Endothelial cell of umbilical vein (primary cell): ENCODE measurements around the gene HOXD12.
A peak's percentile ranks its signal among the peaks of the same experiment; 100 is the strongest.

Experiments used
- CTCF ChIP-seq, 2 donors: IDR thresholded peaks; 1 replicate in 1 of 2; 2 replicates in 1 of 2; pipeline ENCODE4 v1.5.1; 2011; ENCODE audit warnings: low read length in 2 of 2, mild to moderate bottlenecking in 2 of 2, moderate library complexity in 2 of 2, control low read depth in 1 of 2, inconsistent platforms in 1 of 2, low read depth in 1 of 2; ENCODE audit not compliant: insufficient read depth in 1 of 2; ENCODE audit errors: extremely low read depth in 1 of 2
- EZH2 ChIP-seq: IDR thresholded peaks from 2 replicates; pipeline ENCODE4 v1.6.1; 2012; ENCODE audit warnings: borderline replicate concordance, low read depth, mild to moderate bottlenecking, moderate library complexity, low read length, inconsistent platforms; ENCODE audit not compliant: severe bottlenecking
- FOS ChIP-seq: IDR thresholded peaks from 2 replicates; pipeline ENCODE4 v1.6.1; 2011; ENCODE audit warnings: mild to moderate bottlenecking, low read length, moderate library complexity, borderline replicate concordance; ENCODE audit not compliant: insufficient read depth
- GATA2 ChIP-seq: IDR thresholded peaks from 2 replicates; pipeline ENCODE4 v1.7.0; 2011; ENCODE audit warnings: low read depth, mild to moderate bottlenecking, moderate library complexity, mixed read lengths, low read length; ENCODE audit not compliant: insufficient read length, insufficient read depth
- JUN ChIP-seq: IDR thresholded peaks from 2 replicates; pipeline ENCODE4 v1.6.1; 2011; ENCODE audit warnings: borderline replicate concordance, low read depth; ENCODE audit not compliant: insufficient read length, insufficient read depth
- MAX ChIP-seq: IDR thresholded peaks from 2 replicates; pipeline ENCODE4 v1.6.1; 2011; ENCODE audit not compliant: insufficient read depth, insufficient read length
- MYC ChIP-seq: IDR thresholded peaks from one replicate; pipeline ENCODE4 v1.6.1; 2011; ENCODE audit warnings: mild to moderate bottlenecking, low read depth, low read length
- POLR2A ChIP-seq: IDR thresholded peaks from 2 replicates; pipeline ENCODE4 v1.6.1; 2012; ENCODE audit warnings: low read depth, mild to moderate bottlenecking, control low read depth, low read length
- POLR2AphosphoS5 ChIP-seq: IDR thresholded peaks from 2 replicates; pipeline ENCODE4 v1.6.1; 2012; ENCODE audit warnings: low read depth, mild to moderate bottlenecking, control low read depth, low read length, moderate library complexity; ENCODE audit not compliant: insufficient read depth

GRCh38 chr2:176096986-176097819 lies 2.4 kb upstream of the HOXD12 start:
- TF ChIP-seq POLR2A: no peak
- TF ChIP-seq EZH2: no peak
- TF ChIP-seq CTCF (IDR thresholded peaks at IDR 0.05; ENCODE audit: extremely low read depth in 1 of 2, insufficient read depth in 1 of 2, low read depth in 1 of 2, low read length in 2 of 2): peak; percentile 83 to 93
- TF ChIP-seq MYC: no peak
- no peak for TF ChIP-seq POLR2AphosphoS5
- no peak for TF ChIP-seq JUN
- no peak for TF ChIP-seq MAX
- no peak for TF ChIP-seq FOS
- no peak for TF ChIP-seq GATA2
